ENCODE data around the gene PVR.
"Not testable (repeated sequence)": the region's sequence is repeated elsewhere in the genome, so short reads cannot be mapped to it uniquely, and the experiment has no call there.

PVR gene

GRCh38 chr19:44680536-44680935, 36.8 kb downstream of the PVR start:
- DNase-seq = no peak

GRCh38 chr19:44681992-44682790, 38.5 kb downstream of the PVR start:
- DNase-seq = no peak

DNA sequence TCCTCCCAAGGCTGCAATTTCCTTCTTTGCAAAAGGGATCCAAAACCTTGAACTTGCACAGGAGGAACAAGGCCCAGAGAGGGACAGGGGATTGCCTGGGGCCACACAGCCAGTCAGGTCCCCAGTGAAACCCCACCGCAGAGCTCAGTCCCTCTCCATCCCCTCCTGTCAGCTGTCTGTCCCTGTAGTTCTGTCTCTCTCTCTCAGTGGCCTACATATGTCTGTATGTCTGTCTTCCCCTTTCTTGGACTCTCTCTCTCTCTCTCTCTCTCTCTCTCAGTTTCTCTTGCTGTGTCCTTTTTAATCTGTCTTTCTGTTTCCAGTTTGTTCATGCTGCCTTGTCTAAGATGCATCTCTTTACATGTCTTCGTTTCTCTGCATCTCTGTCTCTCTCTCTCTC, 39.1 kb downstream of the PVR start:
- no peak for DNase-seq

- no peak for DNase-seq
Observed at GRCh38 chr19:44683434-44684210, 39.9 kb downstream of the PVR start.

DNA sequence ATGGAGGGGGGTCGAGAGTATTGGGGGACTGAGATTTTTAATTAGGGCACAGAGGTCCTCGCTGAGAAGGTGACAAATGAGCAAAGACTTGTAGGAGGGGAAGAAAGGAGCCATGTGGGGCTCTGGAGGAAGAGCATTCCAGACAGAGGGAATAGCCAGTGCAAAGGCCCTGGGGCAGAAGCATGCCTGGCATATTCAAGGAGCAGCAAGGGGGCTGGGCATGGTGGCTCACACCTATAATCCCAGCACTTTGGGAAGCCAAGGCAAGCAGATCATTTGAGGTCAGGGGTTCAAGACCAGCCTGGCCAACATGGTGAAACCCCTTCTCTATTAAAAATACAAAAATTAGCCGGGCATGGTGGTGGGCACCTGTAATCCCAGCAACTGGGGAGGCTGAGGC, 40.7 kb downstream of the PVR start:
- DNase-seq = not testable (repeated sequence)

DNA sequence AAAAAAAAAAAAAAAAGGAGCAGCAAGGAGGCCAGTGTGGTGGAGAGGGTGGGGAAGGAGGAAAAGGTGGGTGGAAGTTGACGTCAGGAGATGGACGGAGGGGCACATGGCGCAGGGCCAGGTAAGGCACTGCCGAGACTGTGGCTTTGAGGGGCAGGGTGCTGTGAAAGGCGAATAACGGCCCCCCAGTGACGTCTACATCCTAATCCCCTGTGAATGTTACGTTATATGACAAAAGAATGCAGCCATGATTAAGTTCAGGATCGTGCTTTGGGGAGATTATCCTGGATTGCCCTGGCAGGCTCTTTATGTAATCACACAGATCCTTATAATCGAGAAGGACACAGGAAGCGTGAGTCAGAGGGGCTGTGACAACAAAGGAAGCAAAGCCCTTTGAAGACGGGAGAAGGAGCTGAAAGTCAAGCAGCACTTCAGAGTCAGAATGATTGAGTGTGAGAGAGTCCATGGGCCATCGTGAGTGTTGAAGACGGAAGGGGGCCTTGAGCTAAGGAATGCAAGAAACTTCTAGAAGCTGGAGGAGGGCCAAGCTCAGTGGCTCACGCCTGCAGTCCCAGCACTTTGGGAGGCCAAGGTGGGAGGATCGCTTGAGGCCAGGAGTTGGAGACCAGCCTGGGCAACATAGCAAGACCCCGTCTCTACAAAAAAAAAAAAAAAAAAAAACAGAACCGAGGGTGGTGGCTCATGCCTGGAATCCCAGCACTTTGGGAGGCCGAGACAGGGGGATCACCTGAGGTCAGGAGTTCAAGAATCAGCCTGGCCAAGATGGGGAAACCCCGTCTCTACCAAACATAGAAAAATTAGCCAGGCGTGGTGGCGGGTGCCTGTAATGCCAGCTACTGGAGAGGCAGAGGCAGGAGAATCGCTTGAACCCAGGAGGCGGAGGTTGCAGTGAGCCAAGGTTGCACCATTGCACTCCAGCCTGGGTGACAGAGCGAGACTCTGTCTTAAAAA, 41.5 kb downstream of the PVR start:
- DNase-seq = peak; percentile 82

- no peak for DNase-seq
Observed at GRCh38 chr19:44685877-44686276, 42.2 kb downstream of the PVR start.

GRCh38 chr19:44686896-44687295, 43.2 kb downstream of the PVR start:
- no peak for DNase-seq

GRCh38 chr19:44687888-44688287, 44.2 kb downstream of the PVR start:
- no peak for DNase-seq

- DNase-seq = peak; percentile 82
Observed at GRCh38 chr19:44689290-44690130, 45.8 kb downstream of the PVR start.

DNA sequence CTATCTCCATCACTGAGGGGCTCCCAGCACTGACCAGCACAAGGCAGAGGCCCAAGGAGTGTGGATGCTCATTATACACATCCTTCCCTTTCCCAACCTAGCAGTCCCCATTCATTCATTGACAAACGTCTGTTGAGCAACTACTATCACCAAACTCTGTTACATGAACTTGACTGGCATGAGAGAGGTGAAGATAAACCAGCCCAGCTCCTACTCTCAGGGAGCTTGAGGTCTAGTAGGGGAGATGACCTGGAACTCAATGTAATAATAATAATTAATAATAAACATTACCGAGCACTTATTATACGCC, 46.4 kb downstream of the PVR start:
- DNase-seq = no peak

DNA sequence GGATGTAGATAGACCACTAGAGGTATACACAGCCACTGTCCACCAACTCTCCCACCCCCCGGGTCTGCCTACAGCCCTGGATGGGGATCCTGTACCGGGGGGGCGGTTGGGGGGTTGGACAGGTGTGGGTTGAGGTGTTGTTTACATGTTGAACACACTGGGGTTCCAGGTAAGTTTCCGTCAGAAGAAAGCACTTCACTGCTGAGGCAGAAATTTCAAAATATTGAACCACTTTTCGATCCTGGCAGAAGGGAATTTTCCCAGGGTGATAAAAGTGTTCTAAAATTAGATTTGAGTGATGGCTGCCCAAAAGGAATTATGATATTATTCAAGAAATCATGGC, 48.6 kb downstream of the PVR start:
- peak; percentile 36 for DNase-seq

DNA sequence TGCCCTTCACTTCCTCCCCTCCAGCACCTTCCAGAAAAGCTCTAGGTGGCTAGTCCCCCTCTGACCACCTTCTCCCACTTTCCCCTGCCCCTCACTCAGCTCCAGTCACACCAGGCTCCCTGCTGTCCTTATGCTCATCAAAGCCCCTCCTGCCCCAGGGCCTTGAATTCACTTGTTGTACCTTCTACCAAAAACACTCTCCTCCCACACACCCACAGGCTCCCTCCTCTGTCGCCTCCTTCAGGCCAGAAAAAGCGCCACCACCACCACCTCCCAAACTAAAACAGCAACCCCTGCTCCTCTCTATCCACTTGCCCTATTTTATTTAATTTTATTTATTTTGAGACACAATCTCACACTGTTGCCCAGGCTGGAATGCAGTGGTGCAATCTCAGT, 50.5 kb downstream of the PVR start:
- no peak for DNase-seq

GRCh38 chr19:44696939-44697669, 53.4 kb downstream of the PVR start:
- DNase-seq = peak; percentile 97

- peak; percentile 78 for DNase-seq
Observed at GRCh38 chr19:44697670-44698034, 53.9 kb downstream of the PVR start.

GRCh38 chr19:44698492-44699201, 54.9 kb downstream of the PVR start, which contains the start of gene CEACAM16:
CEACAM16 (plus strand) TSS chr19:44699151; CDS start chr19:44701457, 2,306 bp downstream.
- peak; percentile 35 for DNase-seq

DNA sequence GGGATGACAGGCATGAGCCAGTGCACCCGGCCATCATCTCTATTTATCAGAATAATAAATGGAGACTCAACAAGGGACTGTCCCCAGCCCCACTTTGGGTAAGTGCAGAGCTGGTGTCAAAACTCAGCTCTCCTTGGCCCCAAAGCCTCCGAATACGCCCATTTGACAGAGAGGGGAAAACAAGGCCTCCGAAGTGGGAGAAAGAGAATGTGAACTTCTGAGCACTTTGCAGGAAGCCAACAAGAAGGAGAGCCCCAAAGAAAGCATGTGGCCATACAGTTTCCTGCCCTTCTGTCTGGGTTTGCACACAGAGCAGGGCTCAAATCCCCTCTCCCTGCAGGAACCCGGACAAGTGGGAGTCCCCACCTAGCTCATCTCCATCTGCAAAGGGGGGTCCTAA, 56.8 kb downstream of the PVR start:
- DNase-seq = no peak

DNA sequence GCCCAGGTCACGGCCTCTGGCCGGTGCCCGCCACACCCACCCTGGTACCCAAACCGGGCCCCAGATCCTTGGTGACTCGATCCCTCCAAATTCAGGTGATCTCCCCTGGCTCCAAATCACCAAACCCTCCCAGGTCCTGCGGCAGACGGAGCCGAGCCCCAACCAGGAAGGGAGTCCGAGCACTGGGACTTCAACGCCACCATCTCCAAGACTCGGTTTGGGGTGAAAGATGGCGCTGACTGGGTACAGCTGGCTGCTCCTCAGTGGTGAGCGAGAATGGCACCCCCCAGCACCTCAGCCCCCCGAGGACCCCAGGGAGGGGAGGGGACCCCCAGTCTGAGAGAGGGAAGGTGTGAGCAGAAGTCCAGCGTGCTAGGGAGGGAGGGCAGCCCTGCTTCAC, 57.5 kb downstream of the PVR start:
- DNase-seq = no peak

GRCh38 chr19:44702551-44703176, 59.0 kb downstream of the PVR start:
- no peak for DNase-seq

GRCh38 chr19:44703336-44704078, 59.8 kb downstream of the PVR start:
- DNase-seq = no peak

All from DMS53 (cell line).